IPS-NIHi11 (cell line): ENCODE data around the gene MYOM3.
A peak's percentile ranks its signal among the peaks of the same experiment; 100 is the strongest.
"Not testable (repeated sequence)": the region's sequence is repeated elsewhere in the genome, so short reads cannot be mapped to it uniquely, and the experiment has no call there.

ENCODE experiments used
- DNase-seq: peaks from one replicate; pipeline ENCODE4 v3.0.0; 2012; ENCODE audit warnings: mixed read lengths, low spot score

Gene MYOM3

GRCh38 chr1:24071941-24072340, 40.0 kb downstream of the MYOM3 start:
- DNase-seq = no peak

DNA sequence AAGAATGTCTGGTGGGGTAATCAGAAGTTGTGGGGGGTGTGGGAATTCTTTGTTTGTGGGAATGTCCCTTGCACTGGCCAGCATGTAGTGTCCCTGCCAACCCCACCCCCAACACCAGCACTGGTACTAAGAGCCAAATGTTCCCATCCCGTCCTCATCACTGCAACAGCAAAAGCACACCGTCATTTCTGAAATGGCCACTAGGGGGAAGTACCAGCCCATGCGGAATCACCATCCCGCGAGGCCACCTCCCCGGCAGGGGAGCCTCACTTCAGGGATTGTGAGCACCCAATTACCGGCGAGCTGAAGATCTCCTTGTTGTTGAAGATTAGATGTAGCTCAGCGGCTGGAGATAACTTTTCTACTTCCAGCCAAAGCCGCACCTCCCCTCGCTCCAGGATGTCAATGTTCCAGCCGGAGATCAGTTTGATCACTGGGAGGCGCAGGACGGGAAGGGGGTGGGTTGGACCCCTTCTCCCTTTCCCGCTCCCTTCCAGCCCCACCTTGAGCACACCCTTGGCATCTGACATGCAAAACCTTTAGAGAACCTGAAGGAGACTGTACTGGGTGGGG, 41.0 kb downstream of the MYOM3 start:
- DNase-seq = peak; percentile 91

DNA sequence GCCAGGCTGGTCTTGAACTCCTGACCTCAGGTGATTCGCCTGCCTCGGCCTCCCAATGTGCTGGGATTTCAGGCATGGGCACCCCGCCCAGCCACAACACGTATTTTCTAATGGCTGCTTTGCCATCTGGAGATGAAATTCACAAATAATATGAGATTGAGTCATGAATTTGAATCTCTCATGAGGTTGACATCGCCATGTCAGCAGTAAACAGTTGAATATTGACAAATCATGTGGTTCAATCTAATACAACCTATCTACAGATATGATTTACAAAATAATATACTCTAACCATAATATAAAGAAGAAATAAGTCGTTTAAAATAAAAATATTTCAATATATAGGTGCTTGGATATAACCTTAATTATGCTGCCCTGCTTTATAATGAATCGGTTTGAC, 42.1 kb downstream of the MYOM3 start:
- DNase-seq = no peak

DNA sequence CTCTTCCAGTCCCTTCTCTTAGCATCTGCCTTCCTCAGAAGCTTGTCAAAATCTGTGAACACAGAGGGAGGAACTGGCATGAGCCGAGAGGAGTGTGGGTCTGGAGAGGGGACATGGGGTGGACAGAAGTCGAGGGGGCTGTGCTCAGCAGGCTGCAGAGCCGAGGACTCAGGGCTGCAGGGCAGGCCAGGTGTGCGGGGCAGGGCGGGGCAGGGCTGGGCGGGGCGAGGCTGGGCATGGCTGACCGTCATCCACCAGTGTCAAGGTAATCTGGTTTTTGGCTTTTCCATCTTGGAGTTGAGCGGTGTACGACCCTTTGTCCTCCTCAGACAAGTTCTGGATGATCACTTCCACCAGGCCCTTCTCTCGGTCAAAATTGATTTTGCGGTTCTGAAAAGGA, 44.0 kb downstream of the MYOM3 start:
- no peak for DNase-seq

- no peak for DNase-seq
Measured at GRCh38 chr1:24065304-24065703, 46.6 kb downstream of the MYOM3 start.

- DNase-seq = no peak
Measured at GRCh38 chr1:24062221-24062620, 49.7 kb downstream of the MYOM3 start.

DNA sequence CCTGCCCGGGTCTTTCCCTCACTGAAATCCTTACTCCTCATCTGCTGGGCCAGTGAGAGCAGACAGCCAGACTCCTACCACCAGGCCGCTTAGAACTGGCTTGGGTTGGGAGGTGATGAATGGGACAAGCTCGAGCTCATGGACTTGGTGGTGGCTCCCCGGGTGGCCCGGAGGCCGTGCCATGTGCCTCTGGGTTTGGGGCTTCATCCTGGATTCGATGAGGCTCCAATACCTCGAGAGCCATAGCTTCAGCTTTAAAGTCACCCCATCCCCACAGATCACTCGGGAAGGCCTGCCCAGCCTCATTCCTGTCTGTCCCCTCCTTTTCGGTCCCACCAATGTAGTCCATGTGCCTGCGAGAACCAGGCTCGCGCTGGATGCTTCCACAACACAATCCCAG, 51.5 kb downstream of the MYOM3 start:
- no peak for DNase-seq

DNA sequence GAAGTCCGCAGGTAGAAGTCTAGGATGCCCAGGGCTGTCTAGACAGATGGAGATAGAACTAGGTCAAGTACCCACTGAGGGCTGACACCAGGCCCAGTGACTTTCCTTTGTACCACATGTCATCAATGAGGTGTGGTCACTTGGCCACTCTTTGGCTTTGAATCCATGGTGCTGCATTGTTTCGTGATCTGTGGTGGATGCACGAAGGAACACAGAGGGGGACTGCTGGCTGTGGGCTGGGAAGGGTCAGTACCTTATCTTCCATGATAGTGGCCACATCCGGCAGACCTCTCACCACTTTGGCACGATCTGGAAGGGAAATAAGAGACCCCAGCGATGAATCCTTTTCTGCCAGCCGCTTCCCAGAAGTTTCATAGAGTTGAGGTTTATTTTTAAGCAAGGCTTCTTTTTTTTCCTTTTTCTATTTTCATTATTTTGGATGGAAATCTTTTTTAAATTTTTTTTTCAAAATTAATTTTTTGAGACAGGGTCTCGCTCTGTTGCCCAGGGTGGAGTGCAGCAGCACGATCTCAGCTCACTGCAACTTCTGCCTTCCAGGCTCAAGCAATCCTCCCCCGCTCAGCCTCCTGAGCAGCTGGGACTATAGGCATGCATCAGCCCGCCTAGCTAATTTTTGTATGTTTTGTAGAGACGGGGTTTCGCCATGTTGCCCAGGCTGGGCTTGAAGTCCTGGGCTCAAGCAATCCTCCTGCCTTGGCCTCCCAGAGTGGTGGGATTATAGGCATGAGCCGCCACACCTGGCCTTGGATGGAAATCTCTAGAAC, 53.1 kb downstream of the MYOM3 start:
- no peak for DNase-seq

DNA sequence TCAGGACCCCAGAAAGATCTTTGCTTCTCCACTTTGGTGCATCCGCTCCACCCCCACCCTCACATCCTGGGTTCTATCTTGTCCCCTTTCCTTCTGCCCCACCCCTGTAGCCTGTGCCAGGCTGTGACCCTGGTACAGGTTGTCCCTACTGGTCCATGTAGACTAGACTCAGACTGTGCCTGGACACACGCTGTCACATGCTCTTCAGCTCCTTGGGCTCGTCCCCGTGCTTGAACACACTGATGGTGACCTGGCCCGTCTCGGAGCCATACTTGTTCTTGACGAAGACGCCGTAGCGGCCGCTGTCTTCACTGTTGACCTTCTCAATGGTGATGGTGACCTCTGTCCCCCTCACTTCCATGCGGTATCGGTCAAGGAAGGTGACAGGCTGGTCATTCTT, 54.8 kb downstream of the MYOM3 start:
- no peak for DNase-seq

GRCh38 chr1:24055681-24056080, 56.3 kb downstream of the MYOM3 start:
- no peak for DNase-seq

- peak; percentile 3 for DNase-seq
Measured at GRCh38 chr1:24052220-24052619, 59.7 kb downstream of the MYOM3 start.

DNA sequence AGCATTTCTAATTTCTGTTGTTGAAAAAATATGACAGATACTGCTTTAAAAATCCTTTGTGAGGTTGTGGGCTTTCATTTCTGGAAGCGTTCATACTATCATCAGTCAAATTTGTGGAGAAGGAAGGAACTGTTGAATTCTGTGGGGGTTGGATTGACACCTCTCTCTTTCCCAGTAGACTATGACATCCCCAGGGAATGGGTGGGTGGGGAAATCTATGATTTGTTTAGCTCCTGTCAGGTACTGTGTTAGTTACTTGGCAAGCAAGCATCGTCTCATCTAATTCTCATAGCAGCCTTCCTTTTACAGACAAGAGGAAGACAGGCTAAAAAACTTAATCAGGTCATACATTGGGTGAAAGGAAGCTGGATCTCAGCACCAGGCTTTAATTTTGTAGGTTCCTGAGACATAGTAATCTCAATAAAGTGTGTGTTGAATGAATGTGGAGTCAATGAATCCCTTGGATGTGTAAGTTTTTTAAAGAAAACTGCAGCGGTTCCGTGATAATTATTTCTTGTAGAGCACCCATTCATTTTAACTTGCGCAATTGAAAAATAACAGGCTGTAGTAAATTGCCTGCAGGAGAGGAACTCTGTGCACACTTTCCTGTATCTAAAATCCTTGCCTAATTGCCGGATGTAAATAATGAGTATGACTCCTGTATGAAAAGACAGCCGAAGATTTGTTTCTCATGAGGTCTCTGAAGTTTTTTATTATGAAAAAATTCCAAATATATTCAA, 60.6 kb downstream of the MYOM3 start:
- no peak for DNase-seq

DNA sequence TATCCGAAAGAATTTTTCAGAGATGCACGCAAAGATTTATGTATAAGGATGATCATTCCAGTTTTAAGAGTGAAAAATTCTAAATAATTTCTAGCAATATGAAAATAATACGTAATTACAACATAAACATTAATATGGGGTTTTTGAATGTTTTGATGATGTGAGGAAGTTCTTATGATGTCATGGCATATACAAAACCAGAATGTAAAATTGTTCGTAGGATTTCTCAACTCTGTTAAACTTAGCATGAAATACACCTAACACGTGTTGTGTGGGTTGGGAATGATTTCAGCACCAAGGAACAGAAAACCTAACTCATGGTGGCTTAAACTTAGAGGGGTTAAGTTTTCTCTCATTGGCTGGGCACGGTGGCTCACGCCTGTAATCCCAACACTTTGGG, 62.2 kb downstream of the MYOM3 start:
- DNase-seq = no peak

GRCh38 chr1:24048894-24049293, 63.0 kb downstream of the MYOM3 start:
- not testable (repeated sequence) for DNase-seq

DNA sequence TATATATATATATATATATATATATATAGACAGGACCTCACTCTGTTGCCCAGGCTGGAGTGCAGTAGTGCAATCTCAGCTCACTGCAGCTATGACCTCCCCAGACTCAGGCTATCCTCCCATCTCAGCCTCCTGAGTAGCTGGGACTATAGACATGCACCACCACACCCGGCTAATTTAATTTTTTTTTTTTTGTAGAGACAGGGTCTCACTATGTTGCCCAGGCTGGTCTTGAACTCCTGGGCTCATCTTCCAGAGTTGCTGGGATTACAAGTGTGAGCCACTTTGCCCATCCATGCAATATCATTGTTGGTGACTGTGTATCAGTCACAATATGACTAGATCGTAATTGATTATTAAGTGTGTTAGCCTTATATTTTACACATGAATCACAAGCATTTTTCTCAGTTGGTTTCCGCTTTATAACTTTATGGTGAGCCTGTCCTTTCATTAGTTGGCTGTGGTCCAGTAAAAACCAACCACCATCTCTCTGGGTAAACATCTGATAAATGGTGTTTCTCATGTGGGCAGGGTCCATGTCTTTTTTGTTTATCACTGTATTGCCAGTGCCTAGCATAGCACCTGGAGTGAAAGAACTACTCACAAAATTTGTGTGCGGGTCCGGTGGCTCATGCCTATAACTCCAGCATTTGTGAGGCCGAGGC, 63.6 kb downstream of the MYOM3 start:
- no peak for DNase-seq

DNA sequence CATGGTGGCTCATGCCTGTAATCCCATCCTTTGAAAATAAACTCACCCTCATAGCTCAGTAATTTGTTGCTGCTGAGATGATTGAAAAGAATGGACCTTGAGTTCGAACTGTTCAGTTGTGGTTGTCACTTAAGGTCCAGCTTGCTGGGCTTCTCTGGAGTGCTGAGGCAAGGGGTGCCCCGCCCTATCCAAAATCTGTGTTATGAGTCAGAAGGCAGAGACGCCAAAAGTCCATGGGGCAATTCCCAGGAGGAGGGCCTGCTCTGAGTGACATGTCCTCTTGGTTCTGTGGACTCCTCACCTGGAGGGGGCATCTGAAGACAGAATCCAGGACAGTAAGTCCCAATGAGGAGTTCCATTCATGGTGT, 64.8 kb downstream of the MYOM3 start:
- peak; percentile 16 for DNase-seq

- DNase-seq = no peak
Measured at GRCh38 chr1:24045771-24046170, 66.2 kb downstream of the MYOM3 start.

- not testable (repeated sequence) for DNase-seq
Measured at GRCh38 chr1:24044672-24045071, 67.3 kb downstream of the MYOM3 start.

GRCh38 chr1:24043345-24044032, 68.4 kb downstream of the MYOM3 start:
- DNase-seq = no peak

DNA sequence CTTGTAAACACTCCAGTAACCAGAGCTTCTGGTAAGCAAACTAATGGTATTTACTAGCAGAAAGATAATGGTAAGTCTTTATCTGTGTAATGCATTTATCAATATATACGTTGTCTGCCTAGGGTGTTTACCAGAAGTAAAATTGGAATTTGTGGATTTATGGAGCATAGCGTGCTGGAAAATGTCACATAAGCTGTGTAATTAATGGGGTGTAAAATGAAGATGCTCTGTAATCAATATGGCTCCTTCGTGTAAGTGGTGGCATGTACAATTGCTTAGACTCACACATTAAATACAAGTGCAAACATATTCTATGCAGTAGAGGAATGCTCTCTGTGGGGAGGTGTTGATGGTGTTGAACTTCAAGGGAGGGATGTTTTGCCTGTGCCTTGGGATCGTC, 69.6 kb downstream of the MYOM3 start:
- DNase-seq = no peak

DNA sequence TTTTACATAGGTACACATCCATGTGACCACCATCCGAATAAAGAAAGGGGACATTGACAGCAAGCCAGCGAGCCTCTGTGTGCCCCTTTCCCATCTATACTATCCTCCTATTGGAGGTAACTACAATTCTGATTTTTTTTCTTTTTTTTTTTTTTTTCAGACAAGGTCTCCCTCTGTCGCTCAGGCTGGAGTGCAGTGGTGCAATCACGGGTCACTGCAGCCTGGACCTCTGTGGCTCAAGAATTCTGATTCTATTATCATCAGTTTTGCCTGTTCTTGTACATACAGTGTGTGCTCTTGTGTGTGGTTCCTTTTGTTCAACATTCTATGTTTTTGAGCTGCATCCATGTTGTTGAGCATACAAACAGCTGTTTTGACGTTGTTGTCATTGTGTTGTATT, 75.8 kb downstream of the MYOM3 start:
- DNase-seq = no peak

GRCh38 chr1:24032981-24033380, 79.0 kb downstream of the MYOM3 start:
- DNase-seq = no peak
